Fibroblast of upper back skin (primary cell): Measurements from ENCODE around the gene ADTRP.
A peak's percentile ranks its signal among the peaks of the same experiment; 100 is the strongest.

Source experiments
- DNase-seq: peaks from one replicate; pipeline ENCODE4 v3.0.0-alpha.2; 2013

ADTRP gene

GRCh38 chr6:11722805-11723631 lies 55.6 kb downstream of the ADTRP start:
- DNase-seq: no peak

GRCh38 chr6:11722220-11722619 lies 56.4 kb downstream of the ADTRP start:
- no peak for DNase-seq

GRCh38 chr6:11718463-11718862 lies 60.1 kb downstream of the ADTRP start:
- no peak for DNase-seq

DNA sequence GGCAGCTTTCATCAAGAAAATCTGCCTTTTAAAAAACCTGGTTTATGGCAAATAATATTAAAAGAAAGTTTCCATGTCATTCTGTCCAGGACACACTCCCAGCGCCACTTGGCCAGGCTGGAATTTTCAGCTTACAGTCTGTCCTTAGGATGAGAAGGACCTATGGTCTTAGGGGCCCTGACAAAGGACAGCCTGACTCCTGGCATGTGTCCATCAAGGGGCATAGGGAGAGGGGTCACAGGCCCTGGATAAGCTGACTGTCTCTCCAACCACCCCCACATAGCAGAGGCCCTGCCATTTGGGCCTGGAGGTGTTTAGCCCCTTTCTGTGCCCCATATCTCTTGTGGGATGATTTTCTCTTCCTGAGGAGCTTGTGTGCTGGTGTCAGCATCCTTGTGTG lies 60.6 kb downstream of the ADTRP start:
- DNase-seq: no peak

- DNase-seq: no peak
Measured at GRCh38 chr6:11714798-11715285, 63.8 kb downstream of the ADTRP start.

- DNase-seq: no peak
Measured at GRCh38 chr6:11714116-11714797, 64.3 kb downstream of the ADTRP start.

DNA sequence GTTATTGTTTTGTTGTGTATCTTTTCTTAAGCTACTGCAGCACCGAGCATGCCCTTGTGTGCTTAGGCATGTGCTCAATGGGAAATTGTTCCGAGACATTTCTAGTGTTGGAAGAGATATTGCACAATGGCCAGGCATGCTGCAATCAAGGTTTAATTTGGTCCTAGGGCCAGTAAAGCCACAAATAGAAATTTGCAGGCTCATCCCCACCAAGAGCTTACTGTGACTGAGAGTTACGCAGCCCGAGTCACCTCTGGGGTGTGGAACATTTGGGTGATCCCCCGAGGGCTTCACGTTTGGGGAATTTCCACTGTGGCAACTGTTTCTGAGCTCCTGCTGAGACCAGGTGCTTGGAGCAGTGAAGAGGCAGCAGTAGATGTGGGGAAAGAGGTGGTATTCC lies 65.8 kb downstream of the ADTRP start:
- DNase-seq: peak; percentile 32

GRCh38 chr6:11711984-11712711 lies 66.5 kb downstream of the ADTRP start:
- DNase-seq: no peak

DNA sequence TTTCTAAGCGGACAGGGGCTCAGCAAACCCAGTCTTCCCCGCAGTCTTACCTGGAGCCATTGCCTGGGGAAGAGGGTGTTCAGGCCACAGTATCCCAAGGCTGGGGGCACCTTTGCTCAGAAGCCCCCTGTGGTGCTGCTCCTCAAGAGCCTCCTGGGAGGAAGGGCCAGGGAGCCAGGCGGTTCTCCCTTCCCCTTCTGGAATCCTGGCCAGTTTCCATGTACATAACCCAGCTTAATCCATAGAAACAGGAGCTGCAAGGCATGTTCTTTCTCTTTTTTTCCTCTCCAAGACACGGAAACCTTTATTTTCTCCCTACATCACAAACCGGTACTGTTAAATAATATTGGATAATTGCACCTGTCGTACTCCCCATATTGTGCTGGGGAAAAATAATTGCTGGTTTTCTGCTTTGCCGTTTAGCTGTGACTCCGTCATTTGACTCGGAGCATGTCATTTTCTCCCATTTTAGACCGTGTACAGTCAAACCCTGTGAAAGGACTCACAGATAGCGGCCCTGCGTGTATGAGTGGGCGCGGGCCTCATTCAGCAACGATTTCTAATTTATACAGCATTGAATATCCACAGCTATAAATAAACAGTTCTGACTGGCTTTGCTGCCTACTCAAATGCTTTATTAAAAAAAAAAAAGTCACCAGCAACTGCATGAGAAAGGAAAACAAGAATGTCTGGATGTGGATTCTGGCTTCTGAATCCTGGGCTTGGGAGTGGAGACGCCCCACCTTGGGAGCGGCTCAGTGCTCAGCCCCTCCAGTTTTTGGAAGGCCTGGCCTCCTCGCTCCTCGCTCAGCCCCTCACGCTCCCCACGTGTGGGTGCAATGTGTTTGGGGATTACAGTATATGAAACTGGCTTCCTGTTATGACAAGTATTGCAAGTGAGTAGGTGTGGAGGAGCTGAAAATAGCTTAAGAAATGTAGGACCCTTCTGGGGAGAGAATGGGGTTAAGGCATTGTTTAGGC lies 67.3 kb downstream of the ADTRP start:
- peak; percentile 35 for DNase-seq

- DNase-seq: no peak
Measured at GRCh38 chr6:11710311-11710761, 68.3 kb downstream of the ADTRP start.

DNA sequence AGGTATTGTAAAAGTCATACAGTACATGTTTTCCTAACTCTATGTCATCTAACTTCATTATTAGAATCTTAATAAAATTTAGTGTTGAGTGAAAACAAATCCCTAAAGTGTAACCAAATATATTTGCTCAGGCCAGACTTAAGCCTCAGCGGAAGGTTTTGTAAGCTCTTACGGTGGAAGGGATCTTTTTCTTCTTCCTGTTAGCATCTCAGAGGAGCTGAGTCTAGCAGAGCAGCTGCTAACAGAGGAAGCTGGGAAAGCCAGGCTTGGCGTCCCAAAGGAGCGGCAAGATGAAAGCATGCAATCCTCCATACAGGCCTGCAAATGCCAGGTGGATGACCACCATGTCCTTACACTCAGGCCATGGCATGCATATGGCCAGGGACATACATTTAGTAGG lies 72.4 kb downstream of the ADTRP start:
- no peak for DNase-seq

- no peak for DNase-seq
Measured at GRCh38 chr6:11705483-11705882, 73.1 kb downstream of the ADTRP start.

DNA sequence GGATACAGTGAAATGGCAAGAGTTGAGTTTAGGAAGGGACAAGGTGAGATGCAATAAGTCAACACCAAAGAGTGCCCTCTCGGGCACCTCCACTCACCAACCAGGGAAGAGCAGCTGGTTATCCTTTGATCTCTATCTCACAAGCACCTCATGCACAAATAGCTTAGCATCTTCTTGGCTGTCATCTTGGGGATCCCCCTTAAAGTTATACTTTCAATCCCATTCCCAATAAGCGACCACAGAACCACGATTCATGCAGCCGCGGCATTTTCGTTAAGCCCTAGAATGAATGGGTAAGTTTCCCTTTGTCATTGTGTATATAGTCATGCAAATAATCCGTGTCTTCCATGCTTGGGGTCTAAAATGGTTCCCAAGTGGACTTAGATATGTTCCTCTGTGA lies 73.5 kb downstream of the ADTRP start:
- no peak for DNase-seq

DNA sequence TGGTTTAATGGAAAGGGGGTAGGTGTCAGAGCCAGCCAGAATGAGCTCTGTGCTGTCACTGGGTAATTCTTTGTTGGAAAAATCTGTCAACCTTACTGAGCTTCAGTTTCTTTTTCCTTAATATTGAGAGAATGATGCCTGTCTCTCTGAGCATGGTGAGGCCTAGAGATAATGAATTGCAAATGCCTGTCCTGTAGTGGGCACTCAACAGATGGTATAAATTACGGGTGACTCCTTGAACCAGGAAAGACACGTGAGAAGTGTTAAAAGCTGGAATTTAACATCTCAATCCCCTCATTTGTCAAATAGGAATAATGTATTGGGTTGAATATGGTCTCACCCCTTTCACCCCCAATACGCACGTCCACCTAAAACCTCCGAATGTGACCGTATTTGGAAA lies 74.9 kb downstream of the ADTRP start:
- DNase-seq: no peak

- DNase-seq: peak; percentile 30
Measured at GRCh38 chr6:11702500-11703130, 76.0 kb downstream of the ADTRP start.

GRCh38 chr6:11702089-11702488 lies 76.5 kb downstream of the ADTRP start:
- no peak for DNase-seq

- DNase-seq: no peak
Measured at GRCh38 chr6:11701573-11701972, 77.0 kb downstream of the ADTRP start.

DNA sequence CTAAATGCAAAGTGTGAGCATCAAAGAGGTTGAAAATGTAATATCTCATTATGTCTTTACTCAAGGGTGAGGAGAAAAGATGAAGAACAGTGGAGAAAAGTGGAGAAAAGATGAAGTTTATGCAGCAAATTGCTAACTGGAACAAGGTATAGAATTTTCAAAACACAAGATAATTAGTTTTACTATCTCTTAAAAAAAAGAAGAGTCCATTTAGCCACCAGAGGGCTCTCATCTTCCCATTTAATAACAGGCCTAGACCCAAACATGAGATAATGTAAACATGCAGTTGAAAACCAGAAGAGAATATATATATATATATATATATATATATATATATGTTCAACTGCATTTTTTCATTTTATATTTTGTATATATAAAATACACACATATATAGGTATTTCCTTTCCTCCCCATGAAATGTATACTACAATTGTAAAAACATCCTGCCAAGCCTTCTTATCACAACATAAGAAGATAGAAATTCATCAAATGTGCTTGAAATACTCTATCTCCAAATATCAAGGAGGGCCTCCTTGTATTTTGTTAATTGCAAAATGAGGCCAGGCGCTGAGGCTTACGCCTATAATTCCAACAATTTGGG lies 78.4 kb downstream of the ADTRP start:
- peak; percentile 75 for DNase-seq

- no peak for DNase-seq
Measured at GRCh38 chr6:11699576-11699975, 79.0 kb downstream of the ADTRP start.

DNA sequence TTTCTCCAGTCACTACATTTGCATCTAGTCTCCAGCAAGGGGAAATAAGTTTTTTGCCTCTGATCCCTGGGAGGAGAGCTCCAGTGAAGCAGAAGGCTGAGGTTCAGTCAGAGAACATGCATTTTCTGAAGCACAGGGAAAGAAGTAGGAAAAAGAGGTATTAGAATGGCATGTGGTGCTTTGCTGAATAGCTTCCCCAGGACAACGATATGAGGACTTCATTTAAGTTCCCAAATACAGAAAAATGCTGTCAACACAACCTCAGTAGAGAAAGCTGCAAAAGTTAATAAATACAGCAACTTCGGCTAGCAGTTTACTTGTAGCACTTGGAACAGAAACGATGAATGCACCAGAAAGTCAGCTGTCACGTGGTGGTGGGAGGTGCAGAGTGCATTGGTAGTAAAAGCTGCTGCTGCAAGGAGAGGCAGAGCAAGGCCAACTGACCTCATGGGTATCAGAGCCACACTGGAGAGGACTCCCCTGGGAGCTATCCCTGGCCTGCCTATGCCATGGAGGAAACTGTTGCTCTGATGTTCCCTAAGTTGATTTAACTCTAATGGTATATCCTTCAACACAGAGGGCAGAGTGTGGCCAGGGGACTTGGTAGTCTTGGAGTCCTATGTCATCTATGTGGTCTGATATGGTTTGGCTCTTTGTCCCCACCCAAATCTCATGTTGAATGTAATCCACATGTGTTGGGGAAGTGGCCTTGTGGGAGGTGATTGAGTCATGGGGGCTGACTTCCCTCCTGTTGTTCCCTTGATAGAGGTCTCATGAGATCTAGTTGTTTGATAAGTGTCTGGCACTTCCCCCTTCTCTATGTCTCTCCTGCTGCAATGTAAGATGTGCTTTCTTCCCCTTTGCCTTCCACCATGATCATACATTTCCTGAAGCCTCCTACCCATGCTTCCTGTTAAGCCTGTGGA lies 85.9 kb downstream of the ADTRP start:
- DNase-seq: no peak
